ENCODE measurements around the gene APOC4. TPM values are rescaled to one million over a fixed set of nuclear protein-coding genes. Genes with fewer than 3 reads are reported as not detected.

Gene APOC4
- total RNA-seq, 1 experiment from 2014 or later: not detected

DNA sequence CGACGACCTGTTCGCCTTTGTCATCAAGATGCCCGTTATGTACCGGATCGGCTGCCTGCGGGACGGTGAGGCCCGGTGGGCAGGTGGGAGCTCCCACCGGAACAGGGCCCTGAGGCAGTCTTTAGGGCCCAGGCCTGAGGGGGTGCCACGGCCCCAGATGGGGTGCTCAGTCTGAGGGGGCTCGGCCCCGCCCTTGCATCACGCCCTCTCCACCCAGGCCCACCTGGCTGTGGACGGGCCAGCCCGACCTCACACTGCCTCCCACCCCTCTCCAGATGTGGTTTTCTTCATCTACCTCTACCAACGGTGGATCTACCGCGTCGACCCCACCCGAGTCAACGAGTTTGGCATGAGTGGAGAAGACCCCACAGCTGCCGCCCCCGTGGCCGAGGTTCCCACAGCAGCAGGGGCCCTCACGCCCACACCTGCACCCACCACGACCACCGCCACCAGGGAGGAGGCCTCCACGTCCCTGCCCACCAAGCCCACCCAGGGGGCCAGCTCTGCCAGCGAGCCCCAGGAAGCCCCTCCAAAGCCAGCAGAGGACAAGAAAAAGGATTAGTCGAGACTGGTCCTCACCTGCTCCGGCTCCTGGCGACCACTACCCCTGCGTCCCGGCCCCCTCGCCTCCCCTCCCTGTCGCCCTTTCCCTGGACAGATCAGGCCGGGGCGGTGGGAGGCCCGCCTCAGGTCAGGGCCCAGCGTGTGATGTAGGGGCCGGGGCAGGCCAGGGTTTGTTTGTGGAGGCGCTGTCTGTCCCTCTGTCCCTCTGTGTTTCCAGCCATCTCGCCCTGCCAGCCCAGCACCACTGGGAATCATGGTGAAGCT is 50.5 kb downstream of the APOC4 start:
- ChIA-PET CTCF (no interaction called here), POLR2A (no interaction called here)
- Histone ChIP-seq H3K9me3 (ENCODE audit: control insufficient read depth, insufficient read depth, low read depth, low read length) (no peaks in the 10 kb centered on the region), H3K4me1 (ENCODE audit: control insufficient read depth, insufficient read depth, low read length) (no peaks in the 10 kb centered on the region), H3K27ac (ENCODE audit: low read length) (no peak overlapping the region), H3K4me3 (ENCODE audit: low read depth in 2 of 2, low read length in 2 of 2) (no peak overlapping the region), H3K36me3 (ENCODE audit: control insufficient read depth, insufficient read depth, low read length) (no peaks in the 10 kb centered on the region), H3K27me3 (ENCODE audit: control insufficient read depth, insufficient read depth, low read length) (no peaks in the 10 kb centered on the region)
- intact Hi-C loops (cut with micrococcal nuclease; ENCODE audit: unreplicated experiment): no loop called here
- DNase-seq (ENCODE audit: low read depth, low spot score) (no peak), ATAC-seq (no peak)
- in situ Hi-C loops (cut with HindIII; ENCODE audit: low pct_unique_long_range_greater_than_20kb, low sequenced_read_pairs): no loop called here
- TF ChIP-seq POLR2AphosphoS5 (IDR thresholded peaks at IDR 0.05; ENCODE audit: low read depth, low read length) (no peak), SIN3A (IDR thresholded peaks at IDR 0.05; ENCODE audit: borderline replicate concordance, insufficient read depth, low read depth, low read length) (no peak), TCF7L2 (IDR thresholded peaks at IDR 0.05; ENCODE audit: low read depth, low read length) (no peak)
- TF ChIP-seq, protein P1, sequence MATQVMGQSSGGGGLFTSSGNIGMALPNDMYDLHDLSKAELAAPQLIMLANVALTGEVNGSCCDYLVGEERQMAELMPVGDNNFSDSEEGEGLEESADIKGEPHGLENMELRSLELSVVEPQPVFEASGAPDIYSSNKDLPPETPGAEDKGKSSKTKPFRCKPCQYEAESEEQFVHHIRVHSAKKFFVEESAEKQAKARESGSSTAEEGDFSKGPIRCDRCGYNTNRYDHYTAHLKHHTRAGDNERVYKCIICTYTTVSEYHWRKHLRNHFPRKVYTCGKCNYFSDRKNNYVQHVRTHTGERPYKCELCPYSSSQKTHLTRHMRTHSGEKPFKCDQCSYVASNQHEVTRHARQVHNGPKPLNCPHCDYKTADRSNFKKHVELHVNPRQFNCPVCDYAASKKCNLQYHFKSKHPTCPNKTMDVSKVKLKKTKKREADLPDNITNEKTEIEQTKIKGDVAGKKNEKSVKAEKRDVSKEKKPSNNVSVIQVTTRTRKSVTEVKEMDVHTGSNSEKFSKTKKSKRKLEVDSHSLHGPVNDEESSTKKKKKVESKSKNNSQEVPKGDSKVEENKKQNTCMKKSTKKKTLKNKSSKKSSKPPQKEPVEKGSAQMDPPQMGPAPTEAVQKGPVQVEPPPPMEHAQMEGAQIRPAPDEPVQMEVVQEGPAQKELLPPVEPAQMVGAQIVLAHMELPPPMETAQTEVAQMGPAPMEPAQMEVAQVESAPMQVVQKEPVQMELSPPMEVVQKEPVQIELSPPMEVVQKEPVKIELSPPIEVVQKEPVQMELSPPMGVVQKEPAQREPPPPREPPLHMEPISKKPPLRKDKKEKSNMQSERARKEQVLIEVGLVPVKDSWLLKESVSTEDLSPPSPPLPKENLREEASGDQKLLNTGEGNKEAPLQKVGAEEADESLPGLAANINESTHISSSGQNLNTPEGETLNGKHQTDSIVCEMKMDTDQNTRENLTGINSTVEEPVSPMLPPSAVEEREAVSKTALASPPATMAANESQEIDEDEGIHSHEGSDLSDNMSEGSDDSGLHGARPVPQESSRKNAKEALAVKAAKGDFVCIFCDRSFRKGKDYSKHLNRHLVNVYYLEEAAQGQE (IDR thresholded peaks at IDR 0.05; ENCODE audit: insufficient read depth in 1 of 2, low read depth in 2 of 2, low read length in 1 of 2): no peak
- TF ChIP-seq, protein P2, sequence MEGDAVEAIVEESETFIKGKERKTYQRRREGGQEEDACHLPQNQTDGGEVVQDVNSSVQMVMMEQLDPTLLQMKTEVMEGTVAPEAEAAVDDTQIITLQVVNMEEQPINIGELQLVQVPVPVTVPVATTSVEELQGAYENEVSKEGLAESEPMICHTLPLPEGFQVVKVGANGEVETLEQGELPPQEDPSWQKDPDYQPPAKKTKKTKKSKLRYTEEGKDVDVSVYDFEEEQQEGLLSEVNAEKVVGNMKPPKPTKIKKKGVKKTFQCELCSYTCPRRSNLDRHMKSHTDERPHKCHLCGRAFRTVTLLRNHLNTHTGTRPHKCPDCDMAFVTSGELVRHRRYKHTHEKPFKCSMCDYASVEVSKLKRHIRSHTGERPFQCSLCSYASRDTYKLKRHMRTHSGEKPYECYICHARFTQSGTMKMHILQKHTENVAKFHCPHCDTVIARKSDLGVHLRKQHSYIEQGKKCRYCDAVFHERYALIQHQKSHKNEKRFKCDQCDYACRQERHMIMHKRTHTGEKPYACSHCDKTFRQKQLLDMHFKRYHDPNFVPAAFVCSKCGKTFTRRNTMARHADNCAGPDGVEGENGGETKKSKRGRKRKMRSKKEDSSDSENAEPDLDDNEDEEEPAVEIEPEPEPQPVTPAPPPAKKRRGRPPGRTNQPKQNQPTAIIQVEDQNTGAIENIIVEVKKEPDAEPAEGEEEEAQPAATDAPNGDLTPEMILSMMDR (IDR thresholded peaks at IDR 0.05): no peak
- no TSS peak for BruUV-seq (replicated peaks)

DNA sequence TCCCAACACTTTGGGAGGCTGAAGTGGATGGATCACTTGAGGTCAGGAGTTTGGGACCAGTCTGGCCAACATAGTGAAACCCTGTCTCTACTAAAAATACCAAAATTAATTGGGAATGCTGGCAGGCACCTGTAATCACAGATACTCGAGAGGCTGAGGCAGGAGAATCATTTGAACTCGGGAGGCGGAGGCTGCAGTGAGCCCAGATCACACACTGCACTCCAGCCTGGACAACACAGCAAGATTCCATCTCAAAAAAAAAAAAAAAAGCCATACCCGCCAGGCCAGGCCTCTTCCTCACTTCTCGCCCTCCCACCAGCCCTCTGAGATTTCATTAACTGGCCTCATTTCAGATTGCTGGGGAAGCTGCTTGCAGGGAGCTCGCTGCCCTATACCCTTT is 51.5 kb downstream of the APOC4 start:
- in situ Hi-C loops (cut with HindIII; ENCODE audit: low pct_unique_long_range_greater_than_20kb, low sequenced_read_pairs) (no loop called here), intact Hi-C loops (cut with micrococcal nuclease; ENCODE audit: unreplicated experiment) (no loop called here)
- TF ChIP-seq, protein P1 (IDR thresholded peaks at IDR 0.05; ENCODE audit: insufficient read depth in 1 of 2, low read depth in 2 of 2, low read length in 1 of 2): no peak
- TF ChIP-seq SIN3A (IDR thresholded peaks at IDR 0.05; ENCODE audit: borderline replicate concordance, insufficient read depth, low read depth, low read length): no peak
- TF ChIP-seq TCF7L2 (IDR thresholded peaks at IDR 0.05; ENCODE audit: low read depth, low read length): no peak
- TF ChIP-seq POLR2AphosphoS5 (IDR thresholded peaks at IDR 0.05; ENCODE audit: low read depth, low read length): no peak
- TF ChIP-seq, protein P2 (IDR thresholded peaks at IDR 0.05): no peak
- no peaks in the 10 kb centered on the region for H3K4me1 ChIP-seq (ENCODE audit: control insufficient read depth, insufficient read depth, low read length)
- no peaks in the 10 kb centered on the region for H3K9me3 ChIP-seq (ENCODE audit: control insufficient read depth, insufficient read depth, low read depth, low read length)
- CTCF ChIA-PET: interaction anchor here (0.7 kb wide), 1 partner anchor 22 kb away, joined by 5 read pairs; no protein-coding TSS in a partner anchor
- DNase-seq (ENCODE audit: low read depth, low spot score) (no peak), ATAC-seq (no peak)
- no peaks in the 10 kb centered on the region for H3K36me3 ChIP-seq (ENCODE audit: control insufficient read depth, insufficient read depth, low read length)
- no peak overlapping the region for H3K27ac ChIP-seq (ENCODE audit: low read length)
- POLR2A ChIA-PET: no interaction called here
- no peak overlapping the region for H3K4me3 ChIP-seq (ENCODE audit: low read depth in 2 of 2, low read length in 2 of 2)
- H3K27me3 ChIP-seq (ENCODE audit: control insufficient read depth, insufficient read depth, low read length): no peaks in the 10 kb centered on the region
- no TSS peak for BruUV-seq (replicated peaks)

Data from Panc1 (cell line).